Small intestine (tissue), 7 donors: ENCODE results near the gene TMEM131. TPM values are rescaled to one million over a fixed set of nuclear protein-coding genes. Genes with fewer than 3 reads are reported as not detected.
"Not testable (repeated sequence)": the region's sequence is repeated elsewhere in the genome, so short reads cannot be mapped to it uniquely, and the experiment has no call there.

Experiments
- DNase-seq, 2 donors: peaks; one replicate each; pipeline versions ENCODE4 v3.0.0 to v3.0.0-alpha.2; 2013
- FAIRE-seq: peaks from 2 replicates; lab custom pipeline; 2012; peaks lifted over from hg19 to GRCh38; lab: Jason Lieb, UNC
- H3K27ac ChIP-seq, 3 donors: one replicate each; pipeline ENCODE4 v1.5.1; 2013; ENCODE audit warnings: low read length in 2 of 3, mild to moderate bottlenecking in 2 of 3, control low read depth in 1 of 3, inconsistent platforms in 1 of 3, low read depth in 1 of 3, moderate library complexity in 1 of 3
- H3K27me3 ChIP-seq, 3 donors: one replicate each; pipeline ENCODE4 v1.6.1; 2013; ENCODE audit warnings: low read length in 3 of 3, inconsistent platforms in 1 of 3; ENCODE audit not compliant: control insufficient read depth in 3 of 3, insufficient read depth in 3 of 3
- H3K36me3 ChIP-seq, 3 donors: one replicate each; pipeline ENCODE4 v1.6.1; 2013; ENCODE audit warnings: low read length in 3 of 3, inconsistent platforms in 1 of 3, low read depth in 1 of 3, mild to moderate bottlenecking in 1 of 3, moderate library complexity in 1 of 3; ENCODE audit not compliant: control insufficient read depth in 3 of 3, insufficient read depth in 2 of 3
- H3K4me1 ChIP-seq, 3 donors: one replicate each; pipeline ENCODE4 v1.6.1; 2013; ENCODE audit warnings: low read length in 2 of 3, inconsistent platforms in 1 of 3, low read depth in 1 of 3, mild to moderate bottlenecking in 1 of 3, moderate library complexity in 1 of 3; ENCODE audit not compliant: control insufficient read depth in 3 of 3, insufficient read depth in 2 of 3
- H3K4me3 ChIP-seq, 3 donors: one replicate each; pipeline ENCODE4 v1.5.1; 2013; ENCODE audit warnings: low read length in 3 of 3, control low read depth in 1 of 3, inconsistent platforms in 1 of 3, low read depth in 1 of 3, mild to moderate bottlenecking in 1 of 3, moderate library complexity in 1 of 3
- H3K9me3 ChIP-seq, 2 donors: one replicate each; pipeline ENCODE4 v1.6.1; 2013; ENCODE audit warnings: low read depth in 1 of 2, low read length in 1 of 2; ENCODE audit not compliant: control insufficient read depth in 2 of 2, insufficient read depth in 1 of 2
- WGBS, 3 donors: extraction: QIAGEN DNeasy Blood & Tissue Kit; methylation state at CpG; one replicate each; pipeline ENCODE4 v1.1.7; 2013; 5-methylcytosine and 5-hydroxymethylcytosine counted together
- polyA plus RNA-seq, 4 donors: library from polyadenylated mRNA; stranded (reverse) in 3 of 4; unstranded in 1 of 4; fragments of 200-250 nt in 3 of 4; fragments of 120-200 nt in 1 of 4; gene quantifications; one replicate each; pipeline versions ENCODE4 v1.2.1 to v1.2.3, GENCODE V29; 2013
- donor health status: healthy with polysubstance abuse.
- donor health status: control.
- donor health status: control.
- donor health status: Bipolar disorder and iron deficiency.
- donor health status: healthy.

Gene TMEM131
- polyA plus RNA-seq, 4 donors: 6.5 to 47.7 (median 13.8) TPM

DNA sequence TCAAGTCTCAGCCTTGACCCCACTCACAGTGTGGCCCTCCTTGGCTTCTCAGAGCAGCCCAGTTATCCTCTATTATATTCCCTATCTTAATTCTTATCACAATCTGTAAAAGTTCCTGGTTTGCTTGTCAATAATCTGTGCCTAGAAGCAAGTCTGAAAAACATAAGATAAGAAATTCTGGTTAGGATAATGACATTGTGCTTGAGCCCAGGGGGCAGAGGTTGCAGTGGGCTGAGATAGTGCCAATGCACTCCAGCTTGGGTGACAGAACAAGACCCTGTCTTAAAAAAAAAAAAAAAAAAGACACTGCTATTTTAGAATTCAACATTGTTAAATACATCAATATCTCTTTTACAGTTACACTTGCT is 63.9 kb downstream of the TMEM131 start:
- Histone ChIP-seq H3K9me3 (no peaks in the 10 kb centered on the region), H3K27ac (no peak overlapping the region), H3K27me3 (no peaks in the 10 kb centered on the region), H3K4me3 (no peak overlapping the region), H3K36me3 (no peaks in the 10 kb centered on the region), H3K4me1 (peaks cover 1 to 20% (median 16%) of the 10 kb centered on the region in 3 donors)
- DNase-seq (no peak), FAIRE-seq (no peak)

DNA sequence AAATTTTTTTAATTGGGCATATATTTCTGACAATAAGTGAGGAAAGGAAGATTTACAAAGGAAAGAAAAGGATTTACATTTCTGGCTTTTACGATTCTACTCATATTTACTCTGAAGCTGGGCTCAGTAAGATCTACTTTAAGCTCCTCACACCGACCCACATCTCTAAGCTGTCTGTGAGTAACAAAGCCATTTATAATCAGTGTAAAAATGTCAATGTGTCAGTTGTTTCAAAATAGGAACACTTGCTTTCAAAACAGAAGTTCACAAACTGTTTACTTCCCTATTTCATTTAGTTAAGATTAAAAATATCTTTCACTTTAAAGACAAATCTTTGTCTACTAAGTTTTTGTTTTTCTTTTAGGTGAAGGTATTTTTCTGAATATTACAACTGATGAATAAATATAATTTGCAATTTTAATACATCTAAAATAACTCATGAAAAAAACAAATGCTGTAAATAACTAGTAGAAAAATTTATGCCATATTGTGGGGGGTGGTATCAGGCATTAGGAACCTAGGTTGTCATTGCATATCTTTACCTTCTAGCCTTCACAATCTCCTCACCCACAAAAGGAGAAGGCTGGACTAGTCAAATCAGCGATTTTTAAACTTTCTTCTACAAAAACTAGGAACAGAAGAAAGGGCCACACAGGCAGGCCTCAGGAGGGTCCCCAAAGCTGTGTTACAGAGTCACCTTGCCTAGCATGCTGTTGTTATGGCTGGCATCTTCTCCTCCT is 64.5 kb downstream of the TMEM131 start:
- WGBS, 3 donors: 45 to 56% (median 52%) methylated on average over 3 of the region's 3 CpGs
- Histone ChIP-seq H3K4me1 (peaks cover 1 to 18% (median 16%) of the 10 kb centered on the region in 3 donors), H3K9me3 (no peaks in the 10 kb centered on the region), H3K4me3 (no peak overlapping the region), H3K27me3 (no peaks in the 10 kb centered on the region), H3K27ac (no peak overlapping the region), H3K36me3 (no peaks in the 10 kb centered on the region)
- FAIRE-seq (no peak), DNase-seq (no peak)

DNA sequence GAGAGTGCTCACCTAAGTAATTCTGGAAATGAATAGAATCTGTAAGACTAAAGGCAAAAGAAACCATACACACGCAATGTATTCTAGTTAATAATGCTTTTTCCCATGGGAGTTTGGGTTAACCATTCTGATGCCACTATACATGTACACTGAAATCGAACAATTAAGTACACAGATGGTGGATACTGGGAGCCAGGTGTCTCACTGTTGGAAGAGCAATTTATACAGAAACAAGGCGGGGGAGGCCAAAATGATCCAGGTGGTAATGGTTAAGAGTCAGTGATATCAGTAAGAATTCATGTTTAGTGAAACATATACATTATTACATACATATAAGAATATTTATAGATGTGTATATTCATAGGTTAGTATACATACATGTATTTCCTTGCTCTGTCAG is 67.2 kb downstream of the TMEM131 start:
- no peak overlapping the region for H3K27ac ChIP-seq
- peaks cover 2 to 15% (median 5%) of the 10 kb centered on the region in 3 donors for H3K36me3 ChIP-seq
- peaks cover 1 to 8% (median 7%) of the 10 kb centered on the region in 3 donors for H3K4me1 ChIP-seq
- no peaks in the 10 kb centered on the region for H3K9me3 ChIP-seq
- FAIRE-seq: no peak
- WGBS, 3 donors: 94 to 95% (median 95%) methylated on average over 3 of the region's 3 CpGs
- H3K27me3 ChIP-seq: no peaks in the 10 kb centered on the region
- no peak overlapping the region for H3K4me3 ChIP-seq
- DNase-seq: no peak

DNA sequence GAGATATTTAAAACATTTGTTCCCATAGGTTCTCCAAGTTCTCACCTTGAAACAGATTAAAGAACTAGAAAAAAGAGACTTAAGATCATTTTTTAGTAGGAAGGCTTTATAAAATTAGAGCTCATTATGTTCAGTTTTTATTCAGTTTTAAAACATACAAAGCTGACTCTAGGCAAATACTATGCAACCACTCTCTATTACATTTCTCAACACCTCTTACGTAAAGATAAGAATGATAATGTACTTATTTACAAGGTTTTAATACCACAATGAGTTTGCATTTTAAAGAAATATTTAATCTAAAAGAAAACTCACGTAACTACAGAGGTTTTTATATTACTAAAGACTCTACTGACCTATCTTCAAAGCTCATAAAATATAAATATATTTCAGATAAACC is 68.8 kb downstream of the TMEM131 start:
- Histone ChIP-seq H3K27me3 (no peaks in the 10 kb centered on the region), H3K27ac (no peak overlapping the region), H3K4me3 (no peak overlapping the region), H3K9me3 (no peaks in the 10 kb centered on the region), H3K36me3 (peaks cover 2 to 24% (median 5%) of the 10 kb centered on the region in 3 donors), H3K4me1 (peaks cover 1 to 8% (median 7%) of the 10 kb centered on the region in 3 donors)
- FAIRE-seq (peak; percentile 5), DNase-seq (no peak)
- WGBS, 3 donors: 89 to 94% (median 92%) methylated on average over 2 of the region's 2 CpGs

DNA sequence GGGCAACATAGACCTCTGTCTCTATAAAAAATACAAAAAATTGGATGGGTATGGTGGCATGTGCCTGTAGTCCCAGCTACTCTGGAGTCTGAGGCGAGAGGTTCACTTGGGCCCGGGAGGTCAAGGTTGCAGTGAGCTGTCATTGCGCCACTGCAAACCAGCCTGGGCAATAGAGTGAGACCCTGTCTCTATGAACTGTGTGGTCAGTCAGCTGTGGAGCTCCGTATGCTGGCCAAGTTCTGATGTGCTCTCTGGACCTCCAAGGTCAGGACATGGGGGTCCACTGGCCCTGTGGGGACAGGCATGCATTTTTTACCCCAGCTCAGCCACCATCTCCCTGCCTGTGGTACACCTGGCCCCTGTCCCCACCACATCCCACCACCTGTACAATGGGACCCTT is 71.6 kb downstream of the TMEM131 start:
- 92 to 97% (median 97%) methylated on average over 4 of the region's 4 CpGs for WGBS, 3 donors
- no peak for DNase-seq

DNA sequence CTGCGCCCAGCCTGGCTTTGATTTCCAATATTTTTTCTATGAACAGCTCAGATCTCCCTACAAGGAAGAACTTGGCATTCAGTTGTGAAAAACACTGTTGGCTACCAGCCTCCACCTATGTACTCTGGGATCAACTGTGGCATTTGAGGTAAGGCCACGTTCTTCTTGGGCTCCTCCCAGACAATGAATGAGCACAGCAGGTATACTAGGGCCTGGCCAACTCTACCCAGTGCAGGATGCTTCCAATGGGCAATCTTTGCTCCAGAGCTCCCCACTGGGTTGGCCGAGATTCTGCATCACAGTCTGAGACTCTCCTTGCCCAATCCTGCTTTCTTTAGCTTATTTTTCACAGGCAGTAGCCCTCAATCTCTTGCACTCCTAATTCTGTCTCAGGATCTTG is 75.9 kb downstream of the TMEM131 start:
- H3K4me3 ChIP-seq: no peak overlapping the region
- H3K36me3 ChIP-seq: peaks cover under 1 to 21% (median 2%) of the 10 kb centered on the region in 3 donors
- WGBS, 3 donors: 91 to 95% (median 93%) methylated on average over 3 of the region's 3 CpGs
- H3K27ac ChIP-seq: no peak overlapping the region
- DNase-seq: no peak
- peaks cover 0 to 3% of the 10 kb centered on the region in 2 donors for H3K9me3 ChIP-seq
- no peaks in the 10 kb centered on the region for H3K27me3 ChIP-seq
- FAIRE-seq: no peak
- H3K4me1 ChIP-seq: no peaks in the 10 kb centered on the region

More for the DNA sequence above, 71.6 kb downstream of the TMEM131 start:
- Histone ChIP-seq H3K4me1 (no peaks in the 10 kb centered on the region), H3K4me3 (no peak overlapping the region), H3K27ac (no peak overlapping the region), H3K27me3 (no peaks in the 10 kb centered on the region), H3K9me3 (peaks cover 0 to 3% of the 10 kb centered on the region in 2 donors), H3K36me3 (peaks cover 2 to 24% (median 5%) of the 10 kb centered on the region in 3 donors)
- FAIRE-seq: no peak

DNA sequence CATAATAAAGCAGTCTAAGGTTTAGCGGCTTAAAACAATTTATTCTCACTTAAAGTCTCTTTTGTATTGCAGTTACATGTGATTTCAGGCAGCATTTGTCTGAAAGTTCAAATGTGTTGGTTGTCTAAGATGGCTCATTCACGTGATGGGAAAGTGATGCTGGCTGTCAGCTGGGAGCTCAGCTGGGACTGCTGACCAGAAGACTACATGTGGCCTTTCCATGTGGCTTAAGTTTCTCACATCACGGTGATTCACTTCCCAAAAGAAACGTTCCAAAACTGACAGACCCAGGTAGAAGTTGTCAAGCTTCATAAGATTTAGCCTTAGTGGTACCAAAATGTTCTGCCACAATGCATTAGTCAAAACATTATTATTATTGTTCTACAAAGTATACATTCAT is 76.9 kb downstream of the TMEM131 start:
- Histone ChIP-seq H3K27ac (no peak overlapping the region), H3K4me3 (no peak overlapping the region), H3K4me1 (no peaks in the 10 kb centered on the region), H3K36me3 (peaks cover 0 to 11% (median 0%) of the 10 kb centered on the region in 3 donors), H3K9me3 (peaks cover 0 to 3% of the 10 kb centered on the region in 2 donors), H3K27me3 (no peaks in the 10 kb centered on the region)
- 94 to 96% (median 96%) methylated on average over 4 of the region's 4 CpGs for WGBS, 3 donors
- no peak for DNase-seq
- no peak for FAIRE-seq

DNA sequence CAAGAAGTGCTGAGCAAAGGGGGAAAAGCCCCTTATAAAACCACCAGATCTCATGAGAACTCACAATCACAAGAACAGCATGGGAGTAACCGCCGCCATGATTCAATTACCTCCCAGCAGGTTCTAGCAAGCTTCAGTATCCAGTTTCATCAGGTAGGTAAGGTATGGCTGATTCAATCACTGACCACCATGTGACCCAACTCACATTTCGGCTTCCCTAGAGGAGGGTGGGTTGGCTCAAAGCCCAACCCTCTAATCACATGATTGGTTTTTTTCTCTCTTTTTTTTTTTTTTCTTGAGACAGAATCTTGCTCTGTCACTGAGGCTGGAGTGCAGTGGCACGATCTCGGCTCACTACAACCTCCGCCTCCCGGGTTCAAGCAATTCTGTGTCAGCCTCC is 78.1 kb downstream of the TMEM131 start:
- not testable (repeated sequence) for H3K9me3 ChIP-seq, DNase-seq, H3K27ac ChIP-seq, H3K4me3 ChIP-seq, H3K4me1 ChIP-seq, H3K36me3 ChIP-seq, FAIRE-seq, H3K27me3 ChIP-seq
- WGBS, 3 donors: 98 to 100% (median 98%) methylated on average over 7 of the region's 7 CpGs
